ENCODE measurements around the gene KRTAP10-2. TPM values are rescaled to one million over a fixed set of nuclear protein-coding genes. Genes with fewer than 3 reads are reported as not detected.
"Not testable (repeated sequence)": the region's sequence is repeated elsewhere in the genome, so short reads cannot be mapped to it uniquely, and the experiment has no call there.

The KRTAP10-2 gene
- total RNA-seq, 1 donor from 2014 or later, result not detected

DNA sequence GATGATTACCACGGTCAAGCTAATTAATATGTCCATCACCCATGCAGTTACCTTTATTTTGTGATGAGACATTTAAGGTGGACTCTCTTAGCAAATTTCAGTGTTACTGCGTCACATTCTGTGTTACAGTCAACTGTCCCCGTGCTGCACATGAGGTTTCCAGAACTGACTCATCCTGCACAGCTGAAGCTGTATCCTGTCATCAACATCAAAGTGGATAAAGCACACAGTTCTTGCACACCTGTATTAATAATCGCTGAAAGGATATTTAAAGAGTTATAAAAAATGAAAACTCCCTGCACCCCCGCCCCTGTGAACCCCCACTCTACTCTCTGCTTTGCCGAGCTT is 32.5 kb upstream of the KRTAP10-2 start:
- no peak overlapping the region for H3K27ac Mint-ChIP-seq (ENCODE audit: unreplicated experiment)
- peaks cover 9% of the 10 kb centered on the region for H3K4me1 Mint-ChIP-seq (ENCODE audit: low read depth)
- no peak for DNase-seq (ENCODE audit: low spot score)
- no peak overlapping the region for H3K4me3 Mint-ChIP-seq (ENCODE audit: unreplicated experiment)
- peaks cover 23% of the 10 kb centered on the region for H3K9me3 Mint-ChIP-seq (ENCODE audit: low read depth)
- TF ChIP-seq, protein P1, sequence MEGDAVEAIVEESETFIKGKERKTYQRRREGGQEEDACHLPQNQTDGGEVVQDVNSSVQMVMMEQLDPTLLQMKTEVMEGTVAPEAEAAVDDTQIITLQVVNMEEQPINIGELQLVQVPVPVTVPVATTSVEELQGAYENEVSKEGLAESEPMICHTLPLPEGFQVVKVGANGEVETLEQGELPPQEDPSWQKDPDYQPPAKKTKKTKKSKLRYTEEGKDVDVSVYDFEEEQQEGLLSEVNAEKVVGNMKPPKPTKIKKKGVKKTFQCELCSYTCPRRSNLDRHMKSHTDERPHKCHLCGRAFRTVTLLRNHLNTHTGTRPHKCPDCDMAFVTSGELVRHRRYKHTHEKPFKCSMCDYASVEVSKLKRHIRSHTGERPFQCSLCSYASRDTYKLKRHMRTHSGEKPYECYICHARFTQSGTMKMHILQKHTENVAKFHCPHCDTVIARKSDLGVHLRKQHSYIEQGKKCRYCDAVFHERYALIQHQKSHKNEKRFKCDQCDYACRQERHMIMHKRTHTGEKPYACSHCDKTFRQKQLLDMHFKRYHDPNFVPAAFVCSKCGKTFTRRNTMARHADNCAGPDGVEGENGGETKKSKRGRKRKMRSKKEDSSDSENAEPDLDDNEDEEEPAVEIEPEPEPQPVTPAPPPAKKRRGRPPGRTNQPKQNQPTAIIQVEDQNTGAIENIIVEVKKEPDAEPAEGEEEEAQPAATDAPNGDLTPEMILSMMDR (IDR thresholded peaks at IDR 0.05), result no peak
- H3K27me3 Mint-ChIP-seq (ENCODE audit: low read depth), result peaks cover 60% of the 10 kb centered on the region
- H3K36me3 Mint-ChIP-seq (ENCODE audit: low read depth), result peaks cover 5% of the 10 kb centered on the region

DNA sequence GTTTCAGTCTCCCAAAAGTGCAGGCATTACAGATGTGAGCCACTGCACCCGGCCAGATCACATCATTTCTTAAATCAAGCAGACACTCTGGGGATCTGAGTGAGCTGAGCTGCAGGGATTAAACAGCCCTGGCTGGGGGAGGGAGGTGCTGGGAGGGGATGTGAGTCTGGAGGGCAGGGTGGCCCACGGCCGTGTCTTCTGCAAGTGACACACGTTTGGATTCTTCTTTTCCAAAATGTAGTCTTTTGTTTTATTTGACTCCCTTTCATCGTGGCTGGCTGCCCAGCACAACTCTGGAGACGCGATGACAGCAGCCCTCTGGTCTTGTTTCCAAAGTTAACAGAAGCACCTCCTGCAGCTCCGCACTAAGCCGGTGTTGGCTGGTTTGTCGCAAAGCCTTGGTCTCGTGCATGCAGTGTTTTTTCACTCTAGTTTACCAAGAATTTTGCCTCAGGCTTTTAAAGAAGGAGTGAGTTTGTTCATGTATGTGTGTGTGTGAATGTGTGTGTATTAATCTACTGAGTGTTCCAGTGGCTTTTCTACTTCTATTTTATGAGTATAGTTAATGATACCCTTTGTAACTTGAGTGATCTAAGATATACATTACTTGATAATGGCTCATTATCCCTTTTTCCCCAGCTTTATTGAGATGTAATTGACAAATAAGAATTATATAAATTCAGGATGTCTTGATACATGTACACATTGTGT is 31.9 kb upstream of the KRTAP10-2 start:
- no peak for DNase-seq (ENCODE audit: low spot score)
- Mint-ChIP-seq H3K9me3 (ENCODE audit: low read depth) (peaks cover 22% of the 10 kb centered on the region), H3K27me3 (ENCODE audit: low read depth) (peaks cover 58% of the 10 kb centered on the region), H3K4me1 (ENCODE audit: low read depth) (peaks cover 9% of the 10 kb centered on the region), H3K4me3 (ENCODE audit: unreplicated experiment) (no peak overlapping the region), H3K27ac (ENCODE audit: unreplicated experiment) (peak overlapping the region; percentile 14), H3K36me3 (ENCODE audit: low read depth) (peaks cover 5% of the 10 kb centered on the region)
- TF ChIP-seq, protein P1 (IDR thresholded peaks at IDR 0.05), result no peak

- DNase-seq (ENCODE audit: low spot score), result peak; percentile 26
- Mint-ChIP-seq H3K36me3 (ENCODE audit: low read depth) (peaks cover 8% of the 10 kb centered on the region), H3K9me3 (ENCODE audit: low read depth) (peaks cover 27% of the 10 kb centered on the region), H3K4me3 (ENCODE audit: unreplicated experiment) (no peak overlapping the region), H3K27ac (ENCODE audit: unreplicated experiment) (no peak overlapping the region), H3K27me3 (ENCODE audit: low read depth) (peaks cover 47% of the 10 kb centered on the region), H3K4me1 (ENCODE audit: low read depth) (peaks cover 9% of the 10 kb centered on the region)
- TF ChIP-seq, protein P1 (IDR thresholded peaks at IDR 0.05), result no peak
These were observed 30.8 kb upstream of the KRTAP10-2 start for GRCh38 chr21:44582055-44582454.

GRCh38 chr21:44581158-44581557 is 29.9 kb upstream of the KRTAP10-2 start:
- H3K4me1 Mint-ChIP-seq (ENCODE audit: low read depth), result peaks cover 9% of the 10 kb centered on the region
- peaks cover 28% of the 10 kb centered on the region for H3K9me3 Mint-ChIP-seq (ENCODE audit: low read depth)
- TF ChIP-seq, protein P1 (IDR thresholded peaks at IDR 0.05), result no peak
- H3K27ac Mint-ChIP-seq (ENCODE audit: unreplicated experiment), result no peak overlapping the region
- no peak for DNase-seq (ENCODE audit: low spot score)
- H3K4me3 Mint-ChIP-seq (ENCODE audit: unreplicated experiment), result no peak overlapping the region
- H3K27me3 Mint-ChIP-seq (ENCODE audit: low read depth), result peaks cover 38% of the 10 kb centered on the region
- peaks cover 9% of the 10 kb centered on the region for H3K36me3 Mint-ChIP-seq (ENCODE audit: low read depth)

DNA sequence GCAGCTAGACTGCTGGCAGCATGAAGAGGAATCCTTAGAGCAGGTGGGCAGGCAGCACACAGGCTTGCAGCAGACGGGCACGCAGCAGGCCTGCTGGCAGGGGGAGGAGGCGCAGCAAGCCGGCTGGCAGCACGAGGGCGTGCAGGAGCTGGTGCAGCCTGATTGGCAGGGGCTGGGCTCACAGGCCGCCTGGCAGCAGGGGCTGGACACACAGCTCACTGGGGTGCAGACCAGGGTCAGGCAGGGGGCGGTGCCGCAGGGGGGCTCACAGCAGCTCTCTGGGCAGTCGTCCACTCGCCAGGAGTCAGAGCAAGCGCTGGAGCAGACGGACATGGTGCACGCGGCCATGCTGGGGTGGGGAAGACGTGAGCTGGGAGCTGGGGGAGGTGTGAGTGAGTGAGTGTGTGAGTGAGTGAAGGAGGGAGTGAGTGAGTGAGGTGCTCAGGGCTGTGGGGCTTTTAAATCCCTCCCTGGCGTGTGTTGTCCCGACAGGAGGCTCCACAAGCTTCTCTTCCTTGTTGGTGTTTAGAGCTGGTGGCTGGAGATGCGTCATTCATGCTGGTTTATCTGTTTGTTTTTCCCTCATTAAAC is 29.0 kb upstream of the KRTAP10-2 start, which contains the start of gene KRTAP10-5:
KRTAP10-5 (minus strand) TSS at position 374 of the 591 bp plus-strand sequence; CDS start at position 348, 26 bp downstream.
- H3K4me1 Mint-ChIP-seq (ENCODE audit: low read depth); DNase-seq (ENCODE audit: low spot score); H3K4me3 Mint-ChIP-seq (ENCODE audit: unreplicated experiment); H3K36me3 Mint-ChIP-seq (ENCODE audit: low read depth); H3K27ac Mint-ChIP-seq (ENCODE audit: unreplicated experiment): not testable (repeated sequence)
- Mint-ChIP-seq H3K27me3 (ENCODE audit: low read depth) (peaks cover 34% of the 10 kb centered on the region), H3K9me3 (ENCODE audit: low read depth) (peaks cover 25% of the 10 kb centered on the region)

DNA sequence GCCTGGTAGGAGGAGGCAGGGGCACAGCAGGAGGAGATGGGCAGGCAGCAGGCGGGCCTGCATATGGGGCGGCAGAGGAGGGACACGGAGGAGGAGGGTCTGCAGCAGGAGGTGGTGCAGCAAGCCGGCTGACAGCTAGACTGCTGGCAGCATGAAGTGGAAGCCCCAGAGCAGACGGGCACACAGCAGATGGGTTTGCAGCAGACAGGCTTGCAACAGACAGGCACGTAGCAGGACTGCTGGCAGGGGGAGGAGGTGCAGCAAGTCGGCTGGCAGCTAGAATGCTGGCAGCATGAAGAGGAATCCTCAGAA is 28.5 kb upstream of the KRTAP10-2 start:
- Mint-ChIP-seq H3K4me3 (ENCODE audit: unreplicated experiment) (no peak overlapping the region), H3K36me3 (ENCODE audit: low read depth) (peaks cover 9% of the 10 kb centered on the region), H3K27ac (ENCODE audit: unreplicated experiment) (no peak overlapping the region), H3K27me3 (ENCODE audit: low read depth) (peaks cover 31% of the 10 kb centered on the region), H3K4me1 (ENCODE audit: low read depth) (peaks cover 9% of the 10 kb centered on the region), H3K9me3 (ENCODE audit: low read depth) (peaks cover 25% of the 10 kb centered on the region)
- DNase-seq (ENCODE audit: low spot score), result no peak
- TF ChIP-seq, protein P1 (IDR thresholded peaks at IDR 0.05), result no peak

Measured in chondrocyte (in vitro differentiated cells).